AG04449 (cell line): Measurements from ENCODE around the gene ZIC4.

Experiments used
- CTCF ChIA-PET: fragments of 350-600 bp; formaldehyde crosslinking; extraction: SDS; loops from one replicate; lab custom pipeline; 2021; ENCODE audit warnings: antibody characterized with exemption; lab: Yijun Ruan, JAX
- POLR2A ChIA-PET: fragments of 400-600, 350-600 bp; formaldehyde crosslinking; extraction: SDS; loops from one replicate; lab custom pipeline; 2020; ENCODE audit warnings: antibody characterized with exemption, inconsistent platforms; lab: Yijun Ruan, JAX
- DNase-seq: peaks from one replicate; pipeline ENCODE4 v3.0.0-alpha.2; 2010; ENCODE audit warnings: low read depth, low spot score
- H3K4me3 ChIP-seq: 2 replicates; pipeline ENCODE4 v1.5.1; 2011; ENCODE audit warnings: low read depth, mild to moderate bottlenecking, control low read depth, low read length
- CTCF ChIP-seq: IDR thresholded peaks from one replicate; pipeline ENCODE4 v1.5.1; 2011; ENCODE audit warnings: mild to moderate bottlenecking, moderate library complexity, low read length, control low read depth, inconsistent platforms; ENCODE audit not compliant: insufficient read depth; ENCODE audit errors: missing control alignments

ZIC4 gene

DNA sequence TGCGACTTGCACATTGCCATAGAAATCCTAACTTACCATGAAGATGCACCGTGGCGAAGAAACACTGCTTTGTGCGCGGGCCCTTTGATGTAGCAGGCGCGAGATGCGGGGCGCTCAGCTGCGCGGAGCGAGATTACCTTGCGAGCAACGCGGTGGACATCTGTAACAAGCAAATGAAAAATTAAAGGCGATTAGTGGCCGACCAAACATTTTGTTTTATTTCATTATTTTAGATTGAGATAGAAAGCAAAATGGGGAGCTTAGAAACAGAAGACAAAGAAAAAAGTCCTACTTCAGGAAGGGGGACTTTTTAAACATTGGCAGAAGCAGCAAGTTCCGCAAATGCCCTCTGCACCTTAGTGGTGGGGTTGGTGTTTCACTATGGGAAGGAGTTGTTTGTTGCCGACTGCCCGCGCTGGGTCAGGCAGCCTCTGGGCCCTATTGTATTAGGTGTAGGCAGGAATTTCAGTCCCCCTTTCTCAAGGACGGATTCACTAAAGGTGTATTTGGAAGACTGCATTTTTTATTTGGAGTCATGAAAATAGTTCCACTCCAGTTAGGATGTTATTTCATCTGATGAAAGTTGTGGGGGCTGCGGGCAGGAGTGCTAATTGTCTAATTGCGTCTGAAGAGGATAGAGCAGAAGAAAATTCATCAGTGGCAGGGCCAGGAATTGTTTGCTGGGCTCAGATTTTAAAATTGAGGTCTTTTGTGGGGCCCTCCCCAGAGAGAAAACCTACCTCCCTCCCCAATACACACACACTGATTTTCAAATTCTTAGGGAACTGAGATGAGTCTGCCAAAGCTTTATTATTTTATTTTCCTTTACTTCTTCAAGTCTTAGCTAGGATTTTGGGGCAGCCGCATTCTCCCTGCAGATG lies 17.4 kb downstream of the ZIC4 start:
- no peak for DNase-seq
- ChIA-PET POLR2A (no interaction called here), CTCF (no interaction called here)
- TF ChIP-seq CTCF, result no peak
- H3K4me3 ChIP-seq, result no peak overlapping the region

- no peak for TF ChIP-seq CTCF
- no peak overlapping the region for H3K4me3 ChIP-seq
- CTCF ChIA-PET, result no interaction called here
- DNase-seq, result no peak
- POLR2A ChIA-PET, result no interaction called here
These were observed 18.3 kb downstream of the ZIC4 start for GRCh38 chr3:147387885-147388699.

DNA sequence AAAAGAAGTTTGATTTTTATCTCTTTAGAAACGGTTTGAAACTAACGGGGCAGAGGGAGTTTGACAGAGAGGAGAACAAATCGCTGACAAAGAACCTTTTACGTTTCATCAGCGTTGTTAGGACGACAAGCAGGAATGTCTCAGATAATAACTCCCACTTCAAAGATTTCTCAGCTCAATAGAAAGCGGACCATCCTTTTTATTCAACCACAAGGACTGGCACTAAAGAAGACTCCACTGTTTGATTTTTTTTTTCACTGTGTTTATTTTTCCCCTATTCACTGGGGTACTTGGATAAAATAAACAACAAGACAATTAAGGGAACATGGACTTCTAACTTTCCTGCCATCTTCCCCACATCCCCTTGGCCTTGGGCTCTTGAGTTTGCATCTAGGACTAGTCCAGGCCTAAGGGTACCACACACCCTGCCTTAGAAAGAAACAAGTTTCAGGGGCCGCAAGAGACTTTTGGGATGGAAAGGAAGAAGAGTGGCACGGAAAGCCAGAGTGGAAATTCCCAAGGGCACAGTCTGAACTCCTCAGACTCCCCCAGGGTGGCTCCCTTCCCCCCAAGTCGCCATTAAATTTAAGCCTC lies 19.0 kb downstream of the ZIC4 start:
- H3K4me3 ChIP-seq, result no peak overlapping the region
- CTCF ChIA-PET, result no interaction called here

DNA sequence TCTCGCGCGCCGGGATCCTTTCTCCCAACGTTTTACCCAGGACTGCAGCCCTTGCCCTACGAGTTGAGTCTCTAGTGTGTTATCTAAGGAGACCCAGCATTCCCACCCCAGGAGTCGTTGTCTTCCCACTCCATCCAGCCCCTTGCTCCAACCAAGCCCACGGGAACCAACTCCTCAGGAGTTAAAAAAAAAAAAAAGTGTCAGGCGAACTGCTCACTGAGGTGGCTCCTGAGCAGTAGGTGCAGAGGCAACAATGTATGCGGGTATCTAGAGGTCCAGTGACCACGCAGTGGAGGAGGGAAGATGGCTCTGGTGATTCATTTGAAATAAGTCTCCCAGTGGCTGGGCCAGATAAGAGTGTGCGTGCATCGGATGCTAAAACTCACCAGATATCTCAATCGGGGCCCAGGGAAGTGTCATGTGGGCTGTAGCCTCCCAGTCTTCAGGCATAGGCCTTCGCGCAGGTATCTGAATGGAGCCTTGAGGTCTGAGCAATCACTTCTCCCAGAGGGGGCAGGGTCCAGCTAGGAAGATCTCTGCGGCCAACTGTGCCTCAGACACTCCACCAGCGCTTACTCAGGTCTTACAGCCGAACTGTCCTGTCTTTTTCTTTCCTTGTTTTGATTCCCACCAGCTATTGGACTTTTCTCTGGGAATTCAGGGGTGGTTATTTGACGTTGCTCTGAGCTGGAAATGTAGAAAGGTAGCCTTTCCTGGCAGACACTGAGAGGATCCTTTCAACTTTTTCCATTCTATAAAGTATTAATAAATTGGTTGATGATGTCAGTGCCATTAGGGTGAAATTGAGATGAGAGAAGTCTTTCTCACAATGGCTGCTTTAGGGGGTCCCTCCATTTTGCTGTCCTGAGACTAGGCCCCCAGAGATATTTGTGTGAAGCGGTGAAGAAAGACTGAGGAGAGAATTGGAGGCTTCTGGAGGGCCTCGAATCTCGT lies 21.0 kb downstream of the ZIC4 start:
- no peak for TF ChIP-seq CTCF
- ChIA-PET POLR2A (no interaction called here), CTCF (no interaction called here)
- no peak for DNase-seq
- no peak overlapping the region for H3K4me3 ChIP-seq

More for the DNA sequence above, 19.0 kb downstream of the ZIC4 start:
- no peak for TF ChIP-seq CTCF
- POLR2A ChIA-PET, result no interaction called here
- no peak for DNase-seq

DNA sequence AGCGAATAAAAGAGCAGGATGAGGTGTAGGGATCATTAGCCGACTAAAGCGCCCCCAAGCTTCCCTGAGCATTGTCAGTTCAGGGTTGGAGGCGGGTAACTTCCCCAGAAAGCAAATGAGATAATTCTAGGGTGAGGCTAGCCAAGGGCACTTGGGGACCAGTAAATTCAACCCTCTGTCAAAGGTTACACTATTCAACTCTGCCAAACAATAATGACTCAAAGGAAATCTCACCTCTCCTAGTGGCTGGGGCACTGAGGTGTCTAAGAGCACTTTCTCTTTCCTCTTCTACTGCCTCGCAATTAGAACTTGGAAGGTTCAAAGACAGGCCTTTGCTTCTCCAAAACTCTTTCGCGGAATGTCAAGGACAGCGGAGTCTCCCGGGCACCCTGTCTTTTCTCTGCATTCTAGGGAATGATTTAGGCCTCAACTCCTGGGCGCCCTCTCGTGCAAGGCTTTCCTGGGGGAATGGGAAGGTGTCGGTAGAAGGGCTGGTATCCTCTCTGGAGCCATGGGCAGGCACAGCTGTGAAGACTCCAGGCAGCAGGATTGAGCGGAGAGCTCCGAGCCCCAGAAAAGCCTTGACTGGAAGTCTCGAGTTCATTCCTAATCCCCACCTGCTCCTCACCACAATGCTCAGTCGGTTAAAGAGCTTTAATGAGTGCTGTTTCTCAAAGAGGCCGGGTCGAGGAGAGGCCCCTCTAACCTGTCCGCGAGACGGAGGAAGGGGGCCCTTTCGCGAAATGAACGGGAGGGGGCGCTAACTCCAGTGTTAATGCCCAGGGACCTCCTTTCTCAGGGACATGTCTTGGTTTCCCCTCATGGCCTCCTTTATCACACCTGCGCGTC lies 21.9 kb downstream of the ZIC4 start:
- no peak for TF ChIP-seq CTCF
- no peak for DNase-seq
- no peak overlapping the region for H3K4me3 ChIP-seq
- CTCF ChIA-PET, result interaction anchor here (1.2 kb wide), 1 partner anchor 8 kb away, joined by 3 read pairs; no protein-coding TSS in a partner anchor
- POLR2A ChIA-PET, result no interaction called here
